ENCODE data around the gene FOXN4. TPM values are rescaled to one million over a fixed set of nuclear protein-coding genes. Genes with fewer than 3 reads are reported as not detected.

FOXN4 gene
- total RNA-seq, 1 experiment from 2014 or later, result 0.37 TPM

GRCh38 chr12:109261087-109261486, 48.0 kb downstream of the FOXN4 start:
- Mint-ChIP-seq H3K27me3 (ENCODE audit: low read depth) (no peaks in the 10 kb centered on the region), H3K36me3 (no peaks in the 10 kb centered on the region; the same call in 1 of the 2 replicates), H3K9me3 (no peaks in the 10 kb centered on the region), H3K4me3 (no peak overlapping the region), H3K4me1 (peaks cover 10% of the 10 kb centered on the region), H3K27ac (no peak overlapping the region; the same call in 1 of the 2 replicates)
- CTCF ChIA-PET, result interaction anchor here (1.0 kb wide), 1 partner anchor 124 kb away, joined by 4 read pairs; no protein-coding TSS in a partner anchor
- POLR2A ChIA-PET, result interaction anchor here (0.6 kb wide), 1 partner anchor 621 kb away, joined by 3 read pairs; no protein-coding TSS in a partner anchor
- ATAC-seq (no peak; the same call in 1 of the 2 replicates), DNase-seq (ENCODE audit: low spot score) (no peak)
- TF ChIP-seq CTCF (IDR thresholded peaks at IDR 0.05), result no peak
- TF ChIP-seq ZMAT4 (CRISPR knock-in tag; IDR thresholded peaks at IDR 0.05), result no peak
- no peak for TF ChIP-seq ZNF423 (CRISPR knock-in tag; IDR thresholded peaks at IDR 0.05)
- TF ChIP-seq MXD4 (CRISPR knock-in tag; IDR thresholded peaks at IDR 0.05; ENCODE audit: borderline replicate concordance), result no peak
- TF ChIP-seq ZNF425 (CRISPR knock-in tag; conservative IDR thresholded peaks at IDR 0.05), result no peak
- TF ChIP-seq PRRX2 (CRISPR knock-in tag; IDR thresholded peaks at IDR 0.05), result no peak
- no peak for TF ChIP-seq ATF1 (CRISPR knock-in tag; IDR thresholded peaks at IDR 0.05)
- TF ChIP-seq FOXP4 (CRISPR knock-in tag; IDR thresholded peaks at IDR 0.05), result no peak
- TF ChIP-seq ZNF416 (CRISPR knock-in tag; IDR thresholded peaks at IDR 0.05), result no peak
- TF ChIP-seq PREB (CRISPR knock-in tag; IDR thresholded peaks at IDR 0.05; ENCODE audit: borderline replicate concordance), result no peak
- TF ChIP-seq ZNF317 (CRISPR knock-in tag; IDR thresholded peaks at IDR 0.05; ENCODE audit: borderline replicate concordance, low read depth), result no peak
- no peak for TF ChIP-seq RORB (CRISPR knock-in tag; IDR thresholded peaks at IDR 0.05)
- TF ChIP-seq ATF2 (CRISPR knock-in tag; IDR thresholded peaks at IDR 0.05; ENCODE audit: borderline replicate concordance, low read depth), result no peak
- no peak for TF ChIP-seq ZNF263 (CRISPR knock-in tag; IDR thresholded peaks at IDR 0.05; ENCODE audit: low read depth)
- no peak for TF ChIP-seq ATF6 (CRISPR knock-in tag; IDR thresholded peaks at IDR 0.05)
- TF ChIP-seq TCF7 (CRISPR knock-in tag; IDR thresholded peaks at IDR 0.05; ENCODE audit: low read depth), result no peak
- TF ChIP-seq FOXP1 (CRISPR knock-in tag; IDR thresholded peaks at IDR 0.05; ENCODE audit: borderline replicate concordance), result no peak
- no peak for TF ChIP-seq TP53 (CRISPR knock-in tag; IDR thresholded peaks at IDR 0.05)

Measured in WTC11 (cell line).